Measurements from ENCODE around the gene ZSWIM8. TPM values are rescaled to one million over a fixed set of nuclear protein-coding genes. Genes with fewer than 3 reads are reported as not detected.

Gene ZSWIM8
- total RNA-seq, 4 donors from 2014 or later = 62.2 to 134 (median 63.3) TPM

- TF ChIP-seq, protein P1, sequence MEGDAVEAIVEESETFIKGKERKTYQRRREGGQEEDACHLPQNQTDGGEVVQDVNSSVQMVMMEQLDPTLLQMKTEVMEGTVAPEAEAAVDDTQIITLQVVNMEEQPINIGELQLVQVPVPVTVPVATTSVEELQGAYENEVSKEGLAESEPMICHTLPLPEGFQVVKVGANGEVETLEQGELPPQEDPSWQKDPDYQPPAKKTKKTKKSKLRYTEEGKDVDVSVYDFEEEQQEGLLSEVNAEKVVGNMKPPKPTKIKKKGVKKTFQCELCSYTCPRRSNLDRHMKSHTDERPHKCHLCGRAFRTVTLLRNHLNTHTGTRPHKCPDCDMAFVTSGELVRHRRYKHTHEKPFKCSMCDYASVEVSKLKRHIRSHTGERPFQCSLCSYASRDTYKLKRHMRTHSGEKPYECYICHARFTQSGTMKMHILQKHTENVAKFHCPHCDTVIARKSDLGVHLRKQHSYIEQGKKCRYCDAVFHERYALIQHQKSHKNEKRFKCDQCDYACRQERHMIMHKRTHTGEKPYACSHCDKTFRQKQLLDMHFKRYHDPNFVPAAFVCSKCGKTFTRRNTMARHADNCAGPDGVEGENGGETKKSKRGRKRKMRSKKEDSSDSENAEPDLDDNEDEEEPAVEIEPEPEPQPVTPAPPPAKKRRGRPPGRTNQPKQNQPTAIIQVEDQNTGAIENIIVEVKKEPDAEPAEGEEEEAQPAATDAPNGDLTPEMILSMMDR (IDR thresholded peaks at IDR 0.05; ENCODE audit: low read depth) = no peak
Measured at GRCh38 chr10:73848821-73849489, 63.5 kb downstream of the ZSWIM8 start.

DNA sequence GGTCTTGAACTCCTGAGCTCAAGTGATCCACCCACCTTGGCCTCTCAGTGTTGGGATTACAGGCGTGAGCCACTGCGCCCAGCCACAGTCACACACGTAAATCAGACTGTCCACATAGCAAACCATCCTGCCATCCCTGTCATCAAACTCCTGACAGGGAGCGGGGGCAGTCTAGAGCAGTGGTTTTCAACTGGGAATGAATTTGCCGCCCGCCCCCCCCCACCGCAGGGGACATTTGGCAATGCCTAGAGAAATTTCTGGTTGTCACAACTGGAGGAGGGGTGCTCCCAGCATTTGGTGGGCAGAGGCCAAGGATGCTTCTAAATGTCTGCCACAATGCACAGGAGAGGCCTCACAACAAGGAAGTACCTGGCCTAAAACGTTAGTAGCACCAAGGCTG lies 64.8 kb downstream of the ZSWIM8 start:
- TF ChIP-seq, protein P1 (IDR thresholded peaks at IDR 0.05; ENCODE audit: low read depth) = no peak

DNA sequence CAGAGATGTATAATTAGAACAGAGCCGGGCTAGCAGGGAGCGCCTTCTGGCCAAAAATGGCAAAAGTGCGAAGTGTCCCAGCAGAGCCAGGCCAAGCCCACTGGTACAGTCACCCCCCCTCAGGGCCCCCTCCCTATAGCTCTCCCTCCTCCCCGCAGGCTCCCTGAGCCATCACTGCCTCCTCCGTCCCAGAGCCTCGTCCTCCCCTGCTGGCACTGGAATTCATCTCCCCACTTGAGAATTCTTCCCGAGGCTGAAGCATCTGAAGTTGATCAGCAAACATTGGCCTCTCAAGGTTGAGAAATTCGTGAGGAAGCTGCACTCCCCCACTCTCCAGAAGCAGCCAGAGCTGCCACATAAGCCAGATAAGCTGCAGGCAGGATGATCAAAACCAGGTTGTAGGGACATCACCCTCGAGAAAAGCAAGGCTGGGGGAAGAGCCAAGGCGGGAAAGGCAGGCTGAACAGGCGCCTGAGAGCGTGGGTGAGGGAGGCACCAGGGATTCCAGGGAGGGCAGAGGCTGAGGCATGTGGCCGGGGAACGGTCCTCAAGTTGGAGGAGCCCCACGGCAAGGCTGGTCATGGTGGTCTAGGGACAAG lies 65.6 kb downstream of the ZSWIM8 start:
- TF ChIP-seq, protein P1 (IDR thresholded peaks at IDR 0.05; ENCODE audit: low read depth) = no peak

Small RNA genes lying within 50 kb of the gene (small RNA-seq; reads per million reads assigned to genes)
- gene AC022400.4 = not detected
- not detected for gene AC022400.9
- gene ZSWIM8-AS1 = not detected

Other genes with a start within 250 kb of the ZSWIM8 start
- gene USP54, start 194.3 kb upstream of the ZSWIM8 start, total RNA-seq = 10 to 100 TPM; 14.8 to 24.9 (median 16.7) TPM
- 1 to 10 TPM in 1 of 4 donors, under 1 TPM in 1, not detected in 2; 0.44 to 4.9 TPM for gene MYOZ1, start 144.1 kb upstream of the ZSWIM8 start, total RNA-seq
- gene SYNPO2L, start 129.6 kb upstream of the ZSWIM8 start, total RNA-seq = not detected
- 1 to 10 TPM in 3 of 4 donors, under 1 TPM in 1; 0.98 to 9.2 (median 5.9) TPM for gene AGAP5, start 87.5 kb upstream of the ZSWIM8 start, total RNA-seq
- gene SEC24C, start 41.2 kb upstream of the ZSWIM8 start, total RNA-seq = 10 to 100 TPM; 36.7 to 48.8 (median 40.1) TPM
- 10 to 100 TPM; 18.0 to 61.0 (median 21.2) TPM for gene CHCHD1, start 3.6 kb upstream of the ZSWIM8 start, total RNA-seq
- gene NDST2, start 26.0 kb downstream of the ZSWIM8 start, total RNA-seq = 10 to 100 TPM; 24.0 to 40.7 (median 27.2) TPM
- gene CAMK2G, start 88.9 kb downstream of the ZSWIM8 start, total RNA-seq = 10 to 100 TPM; 13.2 to 43.9 (median 23.6) TPM
- gene PLAU, start 125.5 kb downstream of the ZSWIM8 start, total RNA-seq = 10 to 100 TPM in 2 of 4 donors, 1 to 10 TPM in 2; 6.4 to 11.2 (median 9.9) TPM
- 100 to 1,000 TPM in 1 of 4 donors, 10 to 100 TPM in 3; 64.1 to 113 (median 73.4) TPM for gene VCL, start 212.5 kb downstream of the ZSWIM8 start, total RNA-seq

Data from subcutaneous adipose tissue (tissue), 4 donors.